Glutamatergic neuron (in vitro differentiated cells): Measurements from ENCODE around the gene OBSL1. TPM values are rescaled to one million over a fixed set of nuclear protein-coding genes. Genes with fewer than 3 reads are reported as not detected.
A peak's percentile ranks its signal among the peaks of the same experiment; 100 is the strongest.

Experiments used
- DNase-seq: peaks from one replicate; pipeline ENCODE4 v3.0.0; 2022
- H3K27ac Mint-ChIP-seq: one replicate; pipeline ENCODE4 v1.8.0; 2020; ENCODE audit warnings: mild to moderate bottlenecking, mixed read lengths, inconsistent platforms; ENCODE audit not compliant: unreplicated experiment
- H3K27me3 Mint-ChIP-seq: one replicate; pipeline ENCODE4 v1.8.0; 2020; ENCODE audit warnings: mild to moderate bottlenecking, moderate library complexity, mixed read lengths, inconsistent platforms; ENCODE audit not compliant: unreplicated experiment
- H3K36me3 Mint-ChIP-seq: one replicate; pipeline ENCODE4 v1.8.0; 2020; ENCODE audit warnings: mild to moderate bottlenecking, mixed read lengths, inconsistent platforms; ENCODE audit not compliant: unreplicated experiment
- H3K4me1 Mint-ChIP-seq: one replicate; pipeline ENCODE4 v1.8.0; 2020; ENCODE audit warnings: mild to moderate bottlenecking, low read depth, mixed read lengths, inconsistent platforms; ENCODE audit not compliant: unreplicated experiment
- H3K4me3 Mint-ChIP-seq: one replicate; pipeline ENCODE4 v1.8.0; 2020; ENCODE audit warnings: mild to moderate bottlenecking, mixed read lengths, inconsistent platforms; ENCODE audit not compliant: unreplicated experiment
- H3K9me3 Mint-ChIP-seq: one replicate; pipeline ENCODE4 v1.8.0; 2020; ENCODE audit warnings: mild to moderate bottlenecking, moderate library complexity, mixed read lengths, inconsistent platforms; ENCODE audit not compliant: unreplicated experiment
- CTCF ChIP-seq: fragments of 200-600 bp; sonication (generic); IDR thresholded peaks from one replicate; pipeline ENCODE4 v1.5.0; 2021; ENCODE audit not compliant: partially characterized antibody, unreplicated experiment
- total RNA-seq: library from RNA; stranded (reverse); fragmentation: NEBNext Ultra II Directional; extraction: Animal tissue kit (Norgen Biotek cat#: 25700); gene quantifications from one replicate; pipeline ENCODE4 v1.2.1, GENCODE V29; 2021; ENCODE audit not compliant: unreplicated experiment

Gene OBSL1
- total RNA-seq, 1 donor from 2014 or later, result 47.9 TPM

- peak overlapping the region; percentile 75 for H3K4me3 Mint-ChIP-seq
- peaks cover 24% of the 10 kb centered on the region for H3K27me3 Mint-ChIP-seq
- DNase-seq, result no peak
- H3K27ac Mint-ChIP-seq, result peak overlapping the region; percentile 91
- no peak for TF ChIP-seq CTCF
- peaks cover 41% of the 10 kb centered on the region for H3K4me1 Mint-ChIP-seq
- peaks cover 26% of the 10 kb centered on the region for H3K9me3 Mint-ChIP-seq
- H3K36me3 Mint-ChIP-seq, result no peaks in the 10 kb centered on the region
Observed at GRCh38 chr2:219510512-219511135, 60.7 kb downstream of the OBSL1 start.

DNA sequence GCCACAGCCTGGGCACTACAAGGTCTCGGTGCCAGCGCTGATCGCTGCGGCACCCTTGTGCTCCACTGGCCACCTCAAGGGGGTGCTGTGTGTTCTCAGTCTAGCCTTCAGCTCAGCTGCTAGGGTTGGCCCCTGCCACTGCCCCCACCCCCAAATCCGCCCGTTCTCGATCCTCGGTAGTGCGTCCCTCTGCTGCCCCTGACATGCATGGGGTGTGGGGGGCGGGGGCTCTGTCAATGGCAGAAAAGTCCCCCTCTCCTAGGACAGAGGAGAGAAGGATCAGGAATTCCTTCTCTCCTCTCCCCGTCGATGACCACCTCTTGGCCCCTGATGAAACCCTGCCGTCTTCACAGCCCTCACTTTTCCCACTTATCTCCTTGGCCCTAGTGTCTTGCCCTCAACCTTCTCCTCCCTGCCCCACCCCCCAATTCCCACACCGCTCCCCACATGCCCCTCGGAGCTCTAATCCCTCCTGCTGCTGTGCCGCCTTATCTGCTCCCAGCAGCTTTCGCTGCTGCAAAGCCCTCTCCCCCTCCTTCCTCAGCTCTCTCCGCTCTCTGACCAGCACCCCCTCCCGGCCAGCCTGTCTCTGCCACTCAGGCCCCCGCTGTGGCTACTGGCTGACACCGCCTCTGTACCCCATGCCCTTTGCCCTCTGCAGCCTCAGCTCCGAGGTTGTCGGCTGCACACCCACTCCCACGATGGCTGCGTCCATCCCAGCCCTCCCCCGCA, 61.4 kb downstream of the OBSL1 start:
- DNase-seq, result peak; percentile 87
- peaks cover 21% of the 10 kb centered on the region for H3K27me3 Mint-ChIP-seq
- peak; percentile 74 for TF ChIP-seq CTCF
- H3K9me3 Mint-ChIP-seq, result peaks cover 25% of the 10 kb centered on the region
- peak overlapping the region; percentile 75 for H3K4me3 Mint-ChIP-seq
- H3K36me3 Mint-ChIP-seq, result no peaks in the 10 kb centered on the region
- peaks cover 40% of the 10 kb centered on the region for H3K4me1 Mint-ChIP-seq
- peak overlapping the region; percentile 91 for H3K27ac Mint-ChIP-seq

DNA sequence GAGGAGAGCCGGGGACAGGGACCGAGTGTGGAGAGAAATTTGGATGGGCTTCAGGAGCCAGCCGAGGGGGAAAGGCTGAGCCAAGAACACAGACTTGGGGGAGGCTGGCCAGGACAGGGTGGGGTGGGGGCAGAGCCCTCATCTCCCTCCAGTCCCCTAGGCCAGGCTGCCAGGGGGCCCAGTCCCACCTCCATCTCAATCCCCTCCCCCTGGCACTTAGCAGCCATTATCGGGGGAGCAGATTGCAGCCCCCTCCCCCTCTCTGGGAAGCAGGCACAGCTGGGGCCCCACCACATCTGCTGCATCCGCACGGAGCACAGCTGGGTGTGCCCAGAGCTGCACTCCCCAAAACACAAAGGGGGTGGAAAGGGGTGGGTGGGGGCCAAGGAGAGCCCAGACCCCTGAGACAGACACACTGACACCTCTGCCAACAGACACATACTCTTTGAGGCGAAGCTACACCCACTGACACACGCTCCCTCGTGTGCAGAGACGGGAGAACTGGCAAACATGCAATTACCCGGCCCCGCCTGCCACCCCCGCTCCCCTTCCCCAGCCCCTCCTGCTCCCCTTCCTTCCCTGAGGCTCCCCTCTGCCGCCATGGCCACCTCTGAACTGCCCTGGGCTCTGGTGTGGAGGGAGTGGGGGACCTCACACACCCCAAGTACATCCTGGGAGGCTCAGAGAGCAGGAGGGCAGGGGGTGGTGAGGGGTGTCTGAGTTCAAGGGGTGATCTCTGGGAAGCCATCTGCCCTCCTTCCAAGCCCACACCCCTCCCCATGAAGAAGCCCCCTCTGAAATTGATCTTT, 62.2 kb downstream of the OBSL1 start:
- H3K4me1 Mint-ChIP-seq, result peaks cover 41% of the 10 kb centered on the region
- no peaks in the 10 kb centered on the region for H3K36me3 Mint-ChIP-seq
- TF ChIP-seq CTCF, result no peak
- peaks cover 23% of the 10 kb centered on the region for H3K9me3 Mint-ChIP-seq
- H3K27me3 Mint-ChIP-seq, result peaks cover 22% of the 10 kb centered on the region
- peak overlapping the region; percentile 75 for H3K4me3 Mint-ChIP-seq
- H3K27ac Mint-ChIP-seq, result peak overlapping the region; percentile 91
- DNase-seq, result no peak

GRCh38 chr2:219508444-219508734, 63.0 kb downstream of the OBSL1 start:
- no peak for DNase-seq
- Mint-ChIP-seq H3K4me3 (no peak overlapping the region), H3K27me3 (peaks cover 24% of the 10 kb centered on the region), H3K9me3 (peaks cover 21% of the 10 kb centered on the region), H3K36me3 (no peaks in the 10 kb centered on the region), H3K27ac (peak overlapping the region; percentile 28), H3K4me1 (peaks cover 37% of the 10 kb centered on the region)
- TF ChIP-seq CTCF, result no peak
